GM23248 (cell line): ENCODE results near the gene FCER2.

Experiments used
- EZH2 ChIP-seq: fragments of 200-600 bp; sonication (generic); IDR thresholded peaks from 2 replicates; pipeline ENCODE4 v1.6.1; 2018; ENCODE audit warnings: antibody characterized with exemption, mild to moderate bottlenecking; ENCODE audit not compliant: insufficient read depth, poor library complexity, severe bottlenecking
- EZH2phosphoT487 ChIP-seq: fragments of 200-600 bp; sonication (generic); IDR thresholded peaks from 2 replicates; pipeline ENCODE4 v1.6.1; 2018; ENCODE audit warnings: antibody characterized with exemption, moderate library complexity, mild to moderate bottlenecking, low read depth; ENCODE audit not compliant: insufficient read depth

- TF ChIP-seq EZH2 (no peak), EZH2phosphoT487 (no peak)
Measured at GRCh38 chr19:7685546-7686445, 16.1 kb downstream of the FCER2 start.
